WI38 (cell line): ENCODE measurements around the gene BACE2.

ENCODE experiments used
- H3K4me3 ChIP-seq: 2 replicates; pipeline ENCODE4 v1.5.1; 2011; ENCODE audit warnings: low read depth, mild to moderate bottlenecking, control low read depth, low read length
- CTCF ChIP-seq: IDR thresholded peaks from 2 replicates; pipeline ENCODE4 v1.5.1; 2012; ENCODE audit warnings: low read depth, mild to moderate bottlenecking, control low read depth, low read length

BACE2 gene

DNA sequence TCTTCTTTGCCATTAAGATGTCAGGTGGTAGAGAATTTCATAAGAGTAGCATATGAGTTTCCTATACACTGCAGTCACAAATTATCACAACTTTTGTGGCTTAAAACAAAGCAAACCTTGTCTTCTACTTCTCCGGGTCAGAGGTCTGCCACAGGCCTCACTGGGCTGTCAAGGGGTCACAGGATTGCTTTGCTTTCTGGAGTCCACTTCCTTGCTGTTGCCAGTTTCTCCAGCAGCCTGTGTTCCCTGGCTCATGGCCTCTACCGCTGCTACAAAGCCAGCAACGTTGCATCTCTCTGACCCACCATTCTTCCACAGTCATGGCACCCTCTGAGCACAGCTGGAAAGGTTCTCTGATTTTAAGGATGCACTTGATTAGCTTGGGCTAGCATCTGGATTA is 6.5 kb upstream of the BACE2 start:
- no peak overlapping the region for H3K4me3 ChIP-seq
- no peak for TF ChIP-seq CTCF

DNA sequence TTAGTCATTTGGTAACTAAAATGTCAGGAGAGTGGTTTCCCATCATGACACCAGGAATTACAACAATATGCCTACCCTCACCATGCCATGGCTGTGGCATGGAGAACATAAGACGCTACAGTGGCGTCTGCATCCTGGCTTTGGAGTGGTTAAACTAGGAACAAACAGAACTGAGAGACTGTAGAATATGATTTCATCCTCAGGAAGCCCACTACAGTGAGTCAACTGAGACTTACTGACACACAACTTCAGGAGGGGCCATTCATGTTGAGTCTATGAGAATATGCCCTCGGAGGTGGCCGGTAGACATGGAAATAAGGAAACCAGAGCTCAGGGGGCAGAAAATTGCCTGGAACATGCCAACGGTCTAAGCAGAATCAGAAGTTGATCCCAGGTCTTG is 5.9 kb upstream of the BACE2 start:
- TF ChIP-seq CTCF: no peak
- H3K4me3 ChIP-seq: no peak overlapping the region

- no peak for TF ChIP-seq CTCF
- H3K4me3 ChIP-seq: no peak overlapping the region
Measured at GRCh38 chr21:41163091-41163490, 4.9 kb upstream of the BACE2 start.

GRCh38 chr21:41164052-41164451 is 3.9 kb upstream of the BACE2 start:
- H3K4me3 ChIP-seq: no peak overlapping the region
- no peak for TF ChIP-seq CTCF

DNA sequence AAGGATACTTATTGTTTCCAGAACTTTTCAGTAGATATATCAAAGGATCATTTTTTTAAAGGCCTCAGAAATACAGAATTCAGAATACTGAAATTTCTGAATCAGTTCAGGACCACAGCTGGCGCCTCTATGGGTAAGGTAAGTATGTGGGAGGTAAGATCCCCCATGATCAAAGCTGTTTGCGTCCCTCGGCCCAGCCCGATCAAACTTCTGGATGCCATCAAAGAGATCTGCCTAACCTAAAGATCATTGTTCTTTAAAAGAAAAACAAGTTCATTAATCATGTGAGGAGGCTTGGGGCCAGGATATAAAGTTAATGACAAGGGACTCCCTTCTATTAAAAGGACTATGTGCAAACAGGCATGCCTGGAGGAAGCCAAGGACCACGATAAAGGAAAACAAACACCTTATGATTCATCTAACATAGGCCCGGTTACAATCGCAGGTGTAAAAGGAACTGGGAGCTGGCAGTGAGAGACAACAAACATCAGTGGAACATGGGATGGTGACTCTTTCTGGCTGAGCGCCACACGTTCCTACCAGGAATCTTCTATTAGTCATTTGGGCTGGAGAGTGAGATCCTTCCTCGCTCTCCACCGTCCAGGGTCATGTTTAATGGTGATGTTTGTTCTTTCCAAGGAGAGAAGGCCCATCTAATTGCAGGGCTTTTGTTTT is 2.8 kb upstream of the BACE2 start:
- TF ChIP-seq CTCF: no peak

DNA sequence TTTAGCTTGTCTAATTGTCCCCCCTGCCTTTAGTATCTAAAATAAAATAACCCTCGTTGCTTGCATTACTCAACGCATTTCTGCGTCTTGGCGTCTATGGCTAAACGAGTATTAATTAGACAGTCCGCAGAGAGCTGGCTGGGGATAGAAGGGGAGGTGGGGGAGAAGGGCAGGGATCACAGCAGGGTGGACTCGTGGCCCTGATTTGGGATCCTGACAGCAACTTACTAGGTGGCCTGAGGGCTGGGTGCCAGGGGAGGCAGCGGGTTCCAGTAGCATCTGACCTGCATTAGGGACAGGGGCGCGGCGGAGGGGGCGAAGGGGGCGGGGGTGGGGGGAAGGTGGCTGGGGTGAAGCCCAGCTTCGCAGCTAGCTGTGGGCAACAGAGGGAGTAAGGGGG is 1.1 kb upstream of the BACE2 start:
- no peak for TF ChIP-seq CTCF
- no peak overlapping the region for H3K4me3 ChIP-seq

More for the DNA sequence above, 2.8 kb upstream of the BACE2 start:
- H3K4me3 ChIP-seq: no peak overlapping the region

- H3K4me3 ChIP-seq: no peak overlapping the region
- no peak for TF ChIP-seq CTCF
Measured at GRCh38 chr21:41168391-41169257, 664 bp downstream of the BACE2 start.
